HG03280 (cell line): ENCODE measurements around the gene SEPTIN12.
A peak's percentile ranks its signal among the peaks of the same experiment; 100 is the strongest.

Source experiments
- ATAC-seq: cut with Tn5 transposase; IDR thresholded peaks from one replicate; pipeline ENCODE4 v1.9.1; 2021; ENCODE audit warnings: mild to moderate bottlenecking, moderate library complexity; ENCODE audit not compliant: unreplicated experiment

Gene SEPTIN12

GRCh38 chr16:4803401-4803844 is 15.3 kb upstream of the SEPTIN12 start:
- ATAC-seq = no peak

GRCh38 chr16:4802659-4803287 is 14.6 kb upstream of the SEPTIN12 start:
- ATAC-seq = peak; percentile 89

- ATAC-seq = peak; percentile 59
These were observed 14.0 kb upstream of the SEPTIN12 start, which contains the start of gene ROGDI for GRCh38 chr16:4801962-4802658. ROGDI (minus strand) TSS chr16:4802633; CDS start chr16:4802571, 62 bp downstream.

GRCh38 chr16:4801051-4801961 is 13.2 kb upstream of the SEPTIN12 start:
- ATAC-seq = no peak

GRCh38 chr16:4800290-4801041 is 12.3 kb upstream of the SEPTIN12 start:
- ATAC-seq = no peak

- no peak for ATAC-seq
These were observed 11.2 kb upstream of the SEPTIN12 start for GRCh38 chr16:4799171-4799855.

- ATAC-seq = no peak
These were observed 10.3 kb upstream of the SEPTIN12 start for GRCh38 chr16:4798456-4798855.

GRCh38 chr16:4797805-4798252 is 9.7 kb upstream of the SEPTIN12 start:
- no peak for ATAC-seq

GRCh38 chr16:4796982-4797804 is 9.0 kb upstream of the SEPTIN12 start:
- no peak for ATAC-seq

GRCh38 chr16:4795828-4796572 is 7.9 kb upstream of the SEPTIN12 start:
- ATAC-seq = no peak

GRCh38 chr16:4795181-4795827 is 7.2 kb upstream of the SEPTIN12 start, which contains the start of gene SMIM22:
SMIM22 (plus strand) TSS chr16:4795369; CDS start chr16:4795735, 366 bp downstream.
- no peak for ATAC-seq

GRCh38 chr16:4792951-4793513 is 4.9 kb upstream of the SEPTIN12 start:
- no peak for ATAC-seq

- ATAC-seq = no peak
These were observed 2.7 kb upstream of the SEPTIN12 start for GRCh38 chr16:4790871-4791270.

GRCh38 chr16:4790261-4790660 is 2.1 kb upstream of the SEPTIN12 start:
- ATAC-seq = no peak

- ATAC-seq = no peak
These were observed 765 bp upstream of the SEPTIN12 start for GRCh38 chr16:4788910-4789309.

GRCh38 chr16:4788489-4788889 is 344 bp upstream of the SEPTIN12 start:
- no peak for ATAC-seq

GRCh38 chr16:4787068-4787467 is 1.1 kb downstream of the SEPTIN12 start:
- no peak for ATAC-seq
